Neuronal stem cell (in vitro differentiated cells): ENCODE data around the gene NCBP2.

Experiments
- DNase-seq: peaks from one replicate; pipeline ENCODE4 v3.0.0-alpha.2; 2013; ENCODE audit warnings: low spot score
- H2AFZ ChIP-seq: one replicate; pipeline ENCODE4 v1.6.1; 2013; ENCODE audit warnings: mild to moderate bottlenecking, low read length, inconsistent platforms
- H2AK5ac ChIP-seq: 2 replicates; pipeline ENCODE4 v1.6.1; 2013; ENCODE audit warnings: low read depth, mild to moderate bottlenecking, inconsistent platforms, low read length, moderate library complexity, mixed read lengths
- H2BK120ac ChIP-seq: 2 replicates; pipeline ENCODE4 v1.6.1; 2013; ENCODE audit warnings: low read depth, mild to moderate bottlenecking, inconsistent platforms, low read length, moderate library complexity, mixed read lengths
- H2BK12ac ChIP-seq: one replicate; pipeline ENCODE4 v1.6.1; 2013; ENCODE audit warnings: low read length, inconsistent platforms
- H2BK15ac ChIP-seq: 2 replicates; pipeline ENCODE4 v1.6.1; 2013; ENCODE audit warnings: mild to moderate bottlenecking, low read length, inconsistent platforms, mixed read lengths
- H2BK5ac ChIP-seq: one replicate; pipeline ENCODE4 v1.6.1; 2013; ENCODE audit warnings: inconsistent platforms, mild to moderate bottlenecking, low read length, moderate library complexity
- H3K14ac ChIP-seq: one replicate; pipeline ENCODE4 v1.6.1; 2013; ENCODE audit warnings: low read length, inconsistent platforms
- H3K18ac ChIP-seq: 2 replicates; pipeline ENCODE4 v1.6.1; 2013; ENCODE audit warnings: low read length, inconsistent platforms
- H3K23ac ChIP-seq: 2 replicates; pipeline ENCODE4 v1.6.1; 2013; ENCODE audit warnings: low read depth, mild to moderate bottlenecking, mixed read lengths, low read length, inconsistent platforms; ENCODE audit not compliant: poor library complexity
- H3K27ac ChIP-seq: replicated peaks from 3 replicates; pipeline ENCODE4 v1.5.1; 2013; ENCODE audit warnings: low read length, inconsistent platforms
- H3K27me3 ChIP-seq, 3 experiments: 2 replicates each; pipeline ENCODE4 v1.6.1; 2013; ENCODE audit warnings: low read length in 3 of 3, mild to moderate bottlenecking in 2 of 3, inconsistent platforms in 1 of 3, low read depth in 1 of 3, mixed read lengths in 1 of 3, moderate library complexity in 1 of 3; ENCODE audit not compliant: control insufficient read depth in 3 of 3, insufficient read depth in 3 of 3
- H3K36me3 ChIP-seq, 2 donors: replicated peaks in 1 of 2; 2 replicates each; pipeline ENCODE4 v1.6.1; 2013; ENCODE audit warnings: low read length in 2 of 2; ENCODE audit not compliant: control insufficient read depth in 2 of 2, insufficient read depth in 2 of 2
- H3K4ac ChIP-seq: 2 replicates; pipeline ENCODE4 v1.6.1; 2013; ENCODE audit warnings: inconsistent platforms, mild to moderate bottlenecking, low read length, moderate library complexity
- H3K4me1 ChIP-seq, 2 donors: 1 replicate in 1 of 2; 2 replicates in 1 of 2; pipeline ENCODE4 v1.6.1; 2013; ENCODE audit warnings: low read length in 2 of 2, low read depth in 1 of 2; ENCODE audit not compliant: control insufficient read depth in 2 of 2, insufficient read depth in 1 of 2
- H3K4me2 ChIP-seq: one replicate; pipeline ENCODE4 v1.6.1; 2013; ENCODE audit warnings: mild to moderate bottlenecking, low read length, inconsistent platforms; ENCODE audit not compliant: insufficient read depth, poor library complexity, severe bottlenecking
- H3K4me3 ChIP-seq, 2 donors: 2 replicates each; pipeline ENCODE4 v1.5.1; 2013; ENCODE audit warnings: low read length in 2 of 2, mild to moderate bottlenecking in 2 of 2, inconsistent platforms in 1 of 2, moderate library complexity in 1 of 2
- H3K79me1 ChIP-seq: one replicate; pipeline ENCODE4 v1.6.1; 2013; ENCODE audit warnings: low read depth, mild to moderate bottlenecking, inconsistent platforms, low read length, moderate library complexity
- H3K9ac ChIP-seq: one replicate; pipeline ENCODE4 v1.6.1; 2013; ENCODE audit warnings: mild to moderate bottlenecking, low read depth, low read length, inconsistent platforms; ENCODE audit not compliant: poor library complexity
- H3K9me3 ChIP-seq, 2 donors: replicated peaks in 1 of 2; 2 replicates each; pipeline versions ENCODE3 to v1.6.1; 2013; ENCODE audit warnings: low read length in 2 of 2, mild to moderate bottlenecking in 2 of 2, inconsistent platforms in 1 of 2, low read depth in 1 of 2, mixed read lengths in 1 of 2, moderate library complexity in 1 of 2; ENCODE audit not compliant: control insufficient read depth in 2 of 2, insufficient read depth in 1 of 2
- H4K8ac ChIP-seq: one replicate; pipeline ENCODE4 v1.6.1; 2013; ENCODE audit warnings: low read depth, mild to moderate bottlenecking, inconsistent platforms, low read length, moderate library complexity
- H4K91ac ChIP-seq: one replicate; pipeline ENCODE4 v1.6.1; 2013; ENCODE audit warnings: low read length, low read depth, mild to moderate bottlenecking, inconsistent platforms; ENCODE audit not compliant: poor library complexity
- WGBS, 2 donors: extraction: QIAGEN DNeasy Blood & Tissue Kit; methylation state at CpG; one replicate each; pipeline ENCODE4 v1.1.7; 2013; ENCODE audit warnings: missing lambda C conversion rate in 2 of 2, mixed read lengths in 1 of 2; ENCODE audit not compliant: insufficient read length in 2 of 2, insufficient replicate concordance in 1 of 2; ENCODE audit errors: extremely low coverage in 2 of 2; 5-methylcytosine and 5-hydroxymethylcytosine counted together

Gene NCBP2

DNA sequence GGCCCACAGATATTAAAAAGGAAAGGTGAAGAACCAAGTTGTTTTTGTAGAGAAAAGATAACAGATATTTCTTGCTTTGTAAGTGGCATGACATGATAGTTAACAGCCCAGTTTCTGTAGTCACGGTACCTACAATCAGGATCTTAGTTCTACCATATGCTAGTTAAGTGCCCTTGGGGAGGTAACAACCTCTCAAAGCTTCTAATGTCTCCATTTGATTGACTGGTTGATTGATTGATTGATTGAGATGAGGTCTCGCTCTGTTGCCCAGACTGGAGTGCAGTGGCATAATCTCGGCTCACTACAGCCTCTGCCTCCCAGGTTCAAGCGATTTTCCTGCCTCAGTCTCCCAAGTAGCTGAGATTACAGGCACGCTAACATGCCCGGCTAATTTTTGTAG, 46.1 kb downstream of the NCBP2 start:
- H3K18ac ChIP-seq = no peak overlapping the region
- H3K14ac ChIP-seq = no peak overlapping the region
- peaks cover 2% of the 10 kb centered on the region for H3K79me1 ChIP-seq
- no peak overlapping the region for H4K8ac ChIP-seq
- H3K4me3 ChIP-seq = no peak overlapping the region
- H4K91ac ChIP-seq = no peak overlapping the region
- no peak overlapping the region for H2BK15ac ChIP-seq
- no peaks in the 10 kb centered on the region for H3K4me1 ChIP-seq
- H3K27me3 ChIP-seq = no peaks in the 10 kb centered on the region
- H3K27ac ChIP-seq = no peak overlapping the region
- WGBS, 2 donors = no CpG with 5 or more reads among the region's 6 CpGs
- H3K23ac ChIP-seq = no peak overlapping the region
- H2AFZ ChIP-seq = no peak overlapping the region
- peaks cover 2 to 50% of the 10 kb centered on the region in 2 donors for H3K36me3 ChIP-seq
- no peak overlapping the region for H2BK12ac ChIP-seq
- no peak overlapping the region for H3K9ac ChIP-seq
- H3K9me3 ChIP-seq = peaks cover 0 to 3% of the 10 kb centered on the region in 2 donors
- no peak overlapping the region for H2AK5ac ChIP-seq
- no peak overlapping the region for H3K4ac ChIP-seq
- no peak overlapping the region for H2BK120ac ChIP-seq
- H3K4me2 ChIP-seq = no peak overlapping the region
- H2BK5ac ChIP-seq = no peak overlapping the region
- DNase-seq = no peak

DNA sequence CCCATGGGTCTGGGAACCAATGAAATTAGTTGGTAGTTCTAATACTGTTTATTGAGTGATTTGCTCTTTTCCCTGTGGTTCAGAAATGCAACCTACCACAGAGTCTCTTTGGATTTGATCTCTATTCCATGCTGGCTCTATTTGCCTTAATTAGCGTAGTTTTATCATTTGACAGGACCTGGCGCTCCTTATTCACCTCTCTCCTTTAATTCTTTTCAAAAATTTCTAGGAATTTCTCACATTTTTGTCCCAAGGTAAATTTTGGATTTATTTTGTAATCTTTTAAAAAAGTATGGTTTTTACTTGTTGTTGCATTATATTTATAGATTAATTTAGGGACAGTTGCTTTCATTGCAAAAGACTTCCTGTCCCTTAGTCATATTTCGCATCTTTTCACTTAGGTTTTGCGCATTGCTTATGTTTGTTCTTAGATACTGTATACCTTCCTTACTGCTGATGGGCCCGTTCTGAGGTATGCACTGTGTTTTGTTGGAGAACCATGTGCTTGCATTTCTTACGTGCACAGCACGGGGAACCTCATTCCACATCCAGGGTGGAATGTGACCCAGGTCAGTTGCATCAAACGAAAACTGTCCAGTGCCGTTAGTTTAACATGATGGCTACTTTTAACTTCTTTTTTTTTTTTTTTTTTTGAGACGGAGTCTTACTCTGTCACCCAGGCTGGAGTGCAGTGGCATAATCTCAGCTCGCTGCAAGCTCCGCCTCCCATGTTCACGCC, 47.6 kb downstream of the NCBP2 start:
- Histone ChIP-seq H3K4me3 (no peak overlapping the region), H4K91ac (no peak overlapping the region), H3K9me3 (peaks cover 0 to 3% of the 10 kb centered on the region in 2 donors), H3K36me3 (peaks cover 2 to 47% of the 10 kb centered on the region in 2 donors), H3K14ac (no peak overlapping the region), H4K8ac (no peak overlapping the region), H2AFZ (no peak overlapping the region), H3K4me1 (no peaks in the 10 kb centered on the region), H3K27ac (no peak overlapping the region), H2AK5ac (no peak overlapping the region), H3K4me2 (no peak overlapping the region), H3K23ac (no peak overlapping the region), H2BK15ac (no peak overlapping the region), H3K9ac (no peak overlapping the region), H3K4ac (no peak overlapping the region), H3K18ac (no peak overlapping the region), H2BK12ac (no peak overlapping the region), H3K79me1 (peaks cover 2% of the 10 kb centered on the region), H3K27me3 (no peaks in the 10 kb centered on the region), H2BK5ac (no peak overlapping the region), H2BK120ac (no peak overlapping the region)
- DNase-seq = no peak
- WGBS, 2 donors = no CpG with 5 or more reads among the region's 13 CpGs

- Histone ChIP-seq H2AFZ (no peak overlapping the region), H3K36me3 (peaks cover 13 to 64% of the 10 kb centered on the region in 2 donors), H3K4me2 (no peak overlapping the region), H3K14ac (no peak overlapping the region), H3K23ac (no peak overlapping the region), H2BK12ac (no peak overlapping the region), H3K9ac (no peak overlapping the region), H2BK5ac (no peak overlapping the region), H3K4ac (no peak overlapping the region), H3K4me3 (no peak overlapping the region), H3K79me1 (peaks cover 4% of the 10 kb centered on the region), H4K8ac (no peak overlapping the region), H3K18ac (no peak overlapping the region), H2AK5ac (no peak overlapping the region), H4K91ac (no peak overlapping the region), H3K4me1 (no peaks in the 10 kb centered on the region), H2BK15ac (no peak overlapping the region), H3K9me3 (peaks cover 0 to 3% of the 10 kb centered on the region in 2 donors), H2BK120ac (no peak overlapping the region), H3K27ac (no peak overlapping the region), H3K27me3 (no peaks in the 10 kb centered on the region)
- no CpG with 5 or more reads among the region's 6 CpGs for WGBS, 2 donors
- no peak for DNase-seq
Observed at GRCh38 chr3:196889844-196890708, 52.3 kb downstream of the NCBP2 start.

GRCh38 chr3:196886144-196886543, 56.2 kb downstream of the NCBP2 start:
- Histone ChIP-seq H2BK15ac (no peak overlapping the region), H3K14ac (no peak overlapping the region), H3K4ac (no peak overlapping the region), H3K23ac (no peak overlapping the region), H4K8ac (no peak overlapping the region), H2BK120ac (no peak overlapping the region), H2BK5ac (no peak overlapping the region), H3K4me2 (no peak overlapping the region), H3K79me1 (peaks cover 2% of the 10 kb centered on the region), H2AFZ (no peak overlapping the region), H3K4me3 (no peak overlapping the region), H3K27ac (no peak overlapping the region), H3K9ac (no peak overlapping the region), H3K4me1 (no peaks in the 10 kb centered on the region), H3K18ac (no peak overlapping the region), H2BK12ac (no peak overlapping the region), H2AK5ac (no peak overlapping the region), H3K27me3 (no peaks in the 10 kb centered on the region), H3K9me3 (no peaks in the 10 kb centered on the region), H3K36me3 (peaks cover 11 to 62% of the 10 kb centered on the region in 2 donors), H4K91ac (no peak overlapping the region)
- DNase-seq = no peak
- WGBS, 2 donors = no CpG with 5 or more reads among the region's 4 CpGs
